ENCODE data around the gene RNF31.

Gene RNF31

DNA sequence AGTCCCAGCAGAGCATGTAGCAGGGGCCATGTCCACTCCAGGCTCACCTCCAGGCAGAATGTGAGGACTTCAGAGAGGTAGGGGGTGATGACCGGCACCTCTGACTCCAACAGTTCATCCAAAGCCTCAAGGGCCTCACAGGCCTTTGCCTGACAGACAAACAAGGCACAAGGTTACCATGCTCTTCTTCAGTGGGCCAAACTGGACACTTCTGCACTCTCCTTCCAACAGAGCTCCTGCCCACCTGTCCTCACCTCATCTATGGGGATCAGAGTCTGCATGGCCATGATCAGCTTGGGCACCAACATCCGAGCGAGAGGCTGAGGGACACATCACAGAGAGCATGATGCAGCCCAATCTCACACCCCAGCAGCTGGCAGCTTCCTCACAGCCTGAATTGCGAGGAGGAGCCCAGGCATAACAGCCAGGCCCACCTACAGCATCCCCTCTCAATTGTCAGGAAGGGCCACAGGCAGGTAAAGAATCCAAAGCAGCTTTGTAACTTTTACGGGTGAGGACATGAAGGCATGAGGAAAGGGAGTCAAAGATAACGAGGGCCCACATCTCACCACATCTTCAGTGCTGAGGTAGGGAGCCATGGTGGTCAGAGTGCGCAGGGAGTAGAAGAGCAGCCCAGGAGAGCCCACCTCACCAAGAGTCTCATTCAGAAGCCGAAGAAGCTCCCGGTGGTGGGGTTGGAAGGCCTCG lies 39.7 kb downstream of the RNF31 start:
- H3K36me3 Mint-ChIP-seq (ENCODE audit: low read depth): peaks cover 27% of the 10 kb centered on the region
- no peaks in the 10 kb centered on the region for H3K27me3 Mint-ChIP-seq (ENCODE audit: low read depth)
- no peaks in the 10 kb centered on the region for H3K9me3 Mint-ChIP-seq
- H3K4me3 Mint-ChIP-seq: peak overlapping the region; percentile 87
- peaks cover 32% of the 10 kb centered on the region for H3K4me1 Mint-ChIP-seq (ENCODE audit: low read depth)
- H3K27ac Mint-ChIP-seq: peak overlapping the region; percentile 18

DNA sequence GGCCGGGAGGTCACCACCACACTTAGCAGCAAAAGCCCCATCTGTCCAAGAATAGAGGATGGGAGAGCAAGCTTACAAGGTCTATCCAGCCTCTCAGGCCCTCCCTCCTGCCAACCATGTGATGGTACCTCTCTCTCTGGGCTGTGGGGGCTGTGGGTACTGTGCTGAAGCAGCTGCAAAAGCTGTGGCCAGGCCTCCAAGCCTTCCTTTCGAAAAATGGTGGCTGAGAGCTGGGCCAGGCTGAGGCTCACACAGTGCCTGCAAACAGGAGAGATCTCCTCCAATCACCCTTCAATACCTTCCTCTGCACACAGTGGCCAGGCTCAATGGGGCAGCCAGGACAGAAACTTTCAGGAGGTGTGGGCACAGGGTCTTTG lies 40.2 kb downstream of the RNF31 start:
- Mint-ChIP-seq H3K27me3 (ENCODE audit: low read depth) (no peaks in the 10 kb centered on the region), H3K9me3 (no peaks in the 10 kb centered on the region), H3K4me3 (peak overlapping the region; percentile 87), H3K36me3 (ENCODE audit: low read depth) (peaks cover 31% of the 10 kb centered on the region), H3K4me1 (ENCODE audit: low read depth) (peaks cover 37% of the 10 kb centered on the region), H3K27ac (peak overlapping the region; percentile 85)

DNA sequence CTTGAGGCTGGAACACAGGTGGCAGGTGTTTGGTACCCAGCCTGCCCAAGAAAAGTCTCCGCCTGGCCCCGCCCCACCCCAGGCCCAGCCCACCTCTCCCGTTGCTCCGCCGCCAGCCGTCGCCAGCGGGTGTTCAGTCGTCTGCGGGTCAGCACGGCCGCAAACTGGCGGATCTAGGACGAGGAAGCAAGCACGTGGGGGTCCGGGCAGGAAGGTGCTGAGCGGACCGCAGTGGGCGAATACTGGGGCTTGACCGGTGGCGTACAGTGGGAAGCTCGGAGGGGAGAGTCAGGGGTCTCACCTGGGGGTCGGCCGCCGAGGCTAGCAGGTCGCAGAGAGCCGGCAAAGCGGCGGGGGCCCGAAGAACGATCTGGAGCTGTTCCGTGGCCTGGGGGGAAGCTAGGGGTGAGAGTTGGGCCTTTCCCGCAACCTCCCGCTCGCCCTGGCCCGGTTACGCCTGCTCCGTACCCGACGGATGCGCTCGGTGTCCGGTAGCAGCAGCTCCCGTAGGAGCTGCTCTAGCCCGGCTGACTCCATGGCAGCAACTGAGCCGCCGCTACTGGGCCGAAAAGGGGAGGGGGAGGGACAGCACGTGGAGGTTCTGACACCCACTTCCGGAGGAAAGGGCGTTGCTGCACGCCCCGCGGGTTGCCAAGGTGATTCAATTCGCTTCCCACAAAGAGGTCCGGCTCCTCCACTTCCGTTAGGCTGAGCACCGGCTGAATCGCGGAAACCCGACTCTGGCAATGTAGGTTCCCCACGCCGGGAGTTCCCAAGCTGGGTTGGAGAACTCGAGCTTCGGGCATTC lies 41.2 kb downstream of the RNF31 start, which contains the start of gene IPO4:
TSS of gene IPO4 (minus strand) at position 566 of the 808 bp plus-strand sequence. CDS start at position 537, 29 bp downstream.
- H3K4me3 Mint-ChIP-seq: peak within 1 kb of the TSS; percentile 87
- peaks cover 34% of the 10 kb centered on the region for H3K36me3 Mint-ChIP-seq (ENCODE audit: low read depth)
- no peaks in the 10 kb centered on the region for H3K27me3 Mint-ChIP-seq (ENCODE audit: low read depth)
- H3K4me1 Mint-ChIP-seq (ENCODE audit: low read depth): peaks cover 43% of the 10 kb centered on the region
- H3K9me3 Mint-ChIP-seq: no peaks in the 10 kb centered on the region
- peak within 1 kb of the TSS; percentile 85 for H3K27ac Mint-ChIP-seq

DNA sequence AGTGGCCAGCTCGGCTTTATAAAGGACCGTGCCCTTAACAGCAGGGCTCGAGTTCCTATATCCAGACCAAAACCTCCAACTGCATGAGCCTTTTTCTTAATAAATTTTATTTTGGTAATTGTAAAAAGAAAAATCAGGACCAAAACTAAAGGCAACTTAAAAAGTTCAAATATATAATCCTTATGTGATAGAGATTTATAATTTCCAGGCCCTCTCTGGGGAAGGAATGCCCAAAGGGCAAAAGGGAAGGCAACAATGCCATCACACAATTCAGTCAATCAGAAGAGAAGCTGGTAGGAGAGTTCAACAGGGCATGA lies 41.7 kb downstream of the RNF31 start:
- Mint-ChIP-seq H3K36me3 (ENCODE audit: low read depth) (peaks cover 32% of the 10 kb centered on the region), H3K4me3 (peak overlapping the region; percentile 87), H3K27me3 (ENCODE audit: low read depth) (no peaks in the 10 kb centered on the region), H3K4me1 (ENCODE audit: low read depth) (peaks cover 44% of the 10 kb centered on the region), H3K27ac (peak overlapping the region; percentile 85), H3K9me3 (no peaks in the 10 kb centered on the region)

DNA sequence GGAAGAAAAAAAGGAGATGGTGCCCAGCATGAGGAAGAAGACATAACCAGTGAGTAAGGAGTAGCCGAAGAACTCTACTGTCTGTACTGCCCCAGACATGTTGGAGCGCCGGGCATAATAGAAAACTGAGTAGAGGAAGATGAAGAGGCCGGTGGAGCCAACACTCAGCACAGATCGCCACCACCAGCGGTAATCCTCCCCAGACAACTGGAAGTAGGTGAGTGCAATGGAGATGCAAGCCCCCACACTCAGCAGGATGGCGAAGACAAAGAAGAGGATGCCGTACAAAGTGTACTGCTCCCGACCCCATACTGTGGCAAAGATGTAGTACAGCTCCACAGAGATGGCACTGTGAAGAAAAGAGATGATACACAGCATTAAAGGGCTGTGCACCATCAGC lies 42.2 kb downstream of the RNF31 start:
- no peak overlapping the region for H3K4me3 Mint-ChIP-seq
- H3K27ac Mint-ChIP-seq: peak overlapping the region; percentile 85
- H3K4me1 Mint-ChIP-seq (ENCODE audit: low read depth): peaks cover 49% of the 10 kb centered on the region
- H3K36me3 Mint-ChIP-seq (ENCODE audit: low read depth): peaks cover 36% of the 10 kb centered on the region
- no peaks in the 10 kb centered on the region for H3K27me3 Mint-ChIP-seq (ENCODE audit: low read depth)
- H3K9me3 Mint-ChIP-seq: no peaks in the 10 kb centered on the region

DNA sequence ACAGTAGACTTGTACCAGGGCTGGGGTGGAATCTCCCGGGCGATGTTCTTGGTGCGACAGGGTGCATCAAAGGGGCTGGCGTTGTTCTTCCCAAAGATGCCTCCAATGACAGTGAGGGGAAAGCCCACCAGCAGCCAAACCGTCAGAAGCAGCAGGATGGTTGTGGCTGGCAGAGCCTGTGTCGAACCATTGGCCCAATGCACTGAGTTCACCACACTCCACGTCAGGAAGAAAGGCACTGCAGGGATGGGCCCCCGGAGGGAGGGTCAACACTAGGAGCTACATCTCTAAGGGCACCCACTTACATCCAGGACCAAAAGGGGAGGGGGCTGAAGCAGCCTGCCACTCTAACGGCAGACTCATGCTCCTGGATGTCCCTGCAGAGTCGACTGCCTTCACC lies 43.1 kb downstream of the RNF31 start:
- H3K36me3 Mint-ChIP-seq (ENCODE audit: low read depth): peaks cover 38% of the 10 kb centered on the region
- H3K27me3 Mint-ChIP-seq (ENCODE audit: low read depth): no peaks in the 10 kb centered on the region
- no peak overlapping the region for H3K27ac Mint-ChIP-seq
- no peak overlapping the region for H3K4me3 Mint-ChIP-seq
- H3K4me1 Mint-ChIP-seq (ENCODE audit: low read depth): peaks cover 55% of the 10 kb centered on the region
- no peaks in the 10 kb centered on the region for H3K9me3 Mint-ChIP-seq

DNA sequence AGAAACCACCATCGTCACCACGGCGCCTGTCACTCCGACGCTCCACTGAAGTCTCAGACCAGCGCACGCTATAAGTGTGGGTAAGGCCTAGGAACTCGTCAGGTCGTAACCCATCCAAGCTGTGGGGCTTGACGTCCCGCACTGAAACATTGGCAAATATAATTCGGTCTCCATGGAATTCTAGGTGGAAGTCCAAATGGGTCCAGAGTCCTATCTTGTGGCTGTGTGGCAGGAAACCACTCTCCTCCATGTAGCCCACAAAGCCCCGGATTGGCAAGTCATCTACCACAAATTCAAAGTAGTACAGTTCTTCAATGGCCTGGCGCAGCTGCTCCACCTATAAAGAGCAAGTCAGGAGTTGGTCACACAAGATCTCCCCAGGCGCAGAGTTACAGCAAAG lies 45.6 kb downstream of the RNF31 start:
- no peaks in the 10 kb centered on the region for H3K9me3 Mint-ChIP-seq
- H3K27me3 Mint-ChIP-seq (ENCODE audit: low read depth): no peaks in the 10 kb centered on the region
- peaks cover 58% of the 10 kb centered on the region for H3K4me1 Mint-ChIP-seq (ENCODE audit: low read depth)
- H3K36me3 Mint-ChIP-seq (ENCODE audit: low read depth): peaks cover 37% of the 10 kb centered on the region
- no peak overlapping the region for H3K4me3 Mint-ChIP-seq
- H3K27ac Mint-ChIP-seq: no peak overlapping the region

DNA sequence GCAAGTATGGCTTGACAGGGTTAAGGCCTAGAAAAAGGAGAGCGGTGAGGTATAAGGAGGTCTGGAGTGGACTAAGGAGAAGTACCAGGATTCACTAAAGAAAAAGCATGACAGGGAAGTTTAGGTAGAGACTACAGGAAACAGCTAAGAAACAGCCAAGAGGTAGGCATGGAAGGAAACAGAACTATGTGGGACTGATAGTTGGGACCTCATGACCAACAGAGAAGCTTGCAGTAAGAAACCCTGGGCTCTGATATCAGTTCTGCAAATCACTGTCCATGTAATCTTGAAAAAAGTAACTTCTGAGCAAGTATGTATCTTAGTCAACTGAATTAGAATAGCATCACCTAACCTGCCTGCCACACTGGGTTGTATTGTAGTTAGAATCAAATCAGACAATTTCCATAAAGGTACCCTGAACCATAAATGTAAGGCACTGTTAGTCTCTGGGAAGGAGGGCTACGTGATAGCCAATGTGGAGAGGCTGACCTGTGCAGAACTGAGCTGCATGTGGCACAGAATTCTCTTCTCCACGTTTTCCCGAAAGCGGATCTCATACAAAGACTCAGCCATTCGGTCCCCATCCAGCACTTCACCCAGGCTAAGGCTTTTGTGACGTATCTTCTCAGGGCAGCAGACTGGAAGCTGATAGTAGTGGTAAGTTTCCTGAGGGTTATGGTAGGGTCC lies 47.0 kb downstream of the RNF31 start:
- Mint-ChIP-seq H3K4me1 (ENCODE audit: low read depth) (peaks cover 59% of the 10 kb centered on the region), H3K4me3 (peak overlapping the region; percentile 98), H3K27me3 (ENCODE audit: low read depth) (no peaks in the 10 kb centered on the region), H3K36me3 (ENCODE audit: low read depth) (peaks cover 39% of the 10 kb centered on the region), H3K27ac (peak overlapping the region; percentile 90), H3K9me3 (no peaks in the 10 kb centered on the region)

DNA sequence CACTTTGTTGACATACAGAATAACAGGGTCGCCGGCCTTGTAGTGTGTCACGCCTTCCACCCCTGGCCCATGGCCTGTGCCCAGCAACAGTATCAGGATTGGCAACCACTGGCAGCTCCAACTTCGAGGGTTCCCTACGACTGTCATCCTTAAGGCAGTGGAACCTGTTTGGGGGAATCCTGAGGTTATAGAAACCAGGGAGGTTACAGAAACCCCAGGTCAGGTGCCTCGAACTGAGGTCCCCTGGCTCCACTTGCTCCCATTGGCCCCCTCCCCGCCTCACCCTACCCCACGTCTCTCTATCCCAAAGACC lies 47.5 kb downstream of the RNF31 start:
- Mint-ChIP-seq H3K36me3 (ENCODE audit: low read depth) (peaks cover 43% of the 10 kb centered on the region), H3K4me3 (peak overlapping the region; percentile 98), H3K27ac (peak overlapping the region; percentile 90), H3K9me3 (no peaks in the 10 kb centered on the region), H3K4me1 (ENCODE audit: low read depth) (peaks cover 56% of the 10 kb centered on the region), H3K27me3 (ENCODE audit: low read depth) (no peaks in the 10 kb centered on the region)

DNA sequence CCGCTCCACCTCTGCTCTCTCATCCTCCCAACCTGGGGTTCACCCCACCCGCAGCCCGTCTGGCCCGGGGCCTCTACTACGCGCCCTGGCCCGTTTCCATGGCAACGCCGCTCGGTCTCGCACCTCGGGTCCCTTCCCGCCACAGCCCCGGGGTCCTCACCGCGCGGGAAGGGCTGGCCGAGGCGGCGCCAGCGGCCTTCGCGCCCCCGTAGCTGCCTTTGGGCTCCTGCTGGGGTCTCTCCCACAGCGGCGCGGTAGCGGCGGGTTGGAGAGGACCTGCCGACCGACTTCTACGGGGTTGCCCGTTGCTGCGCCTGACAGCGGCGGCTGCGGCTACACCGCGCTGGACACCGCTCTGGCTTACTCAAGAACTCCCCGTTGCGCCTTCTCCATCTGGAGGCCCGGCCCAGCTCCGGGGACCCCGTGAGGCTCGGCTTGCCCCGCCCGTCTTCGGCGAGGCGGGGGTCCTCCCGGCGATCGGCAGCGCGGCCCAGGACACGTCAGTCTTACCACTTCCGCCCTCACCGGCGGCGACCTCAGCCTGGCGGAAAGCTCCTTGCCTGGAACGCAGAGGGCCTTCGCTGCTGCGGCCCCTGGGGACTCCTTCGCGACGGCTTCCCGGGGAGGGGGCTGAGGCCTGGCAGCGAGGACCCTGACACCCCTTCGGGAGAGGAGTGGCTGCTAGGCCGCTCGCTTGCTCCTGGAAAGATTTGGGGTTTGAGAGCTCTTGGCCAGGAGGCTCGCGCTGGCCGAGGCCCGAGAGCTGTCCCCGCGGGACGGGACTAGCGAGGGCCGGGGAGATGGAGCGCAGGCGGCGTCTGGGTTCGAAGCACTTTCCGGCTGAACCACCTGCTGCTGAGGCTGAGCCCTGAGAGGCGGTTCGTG lies 48.1 kb downstream of the RNF31 start, which contains the start of gene TM9SF1:
TSS of gene TM9SF1 (minus strand) at position 256 of the 885 bp plus-strand sequence. CDS start 422 bp downstream, outside the sequence.
- peaks cover 41% of the 10 kb centered on the region for H3K36me3 Mint-ChIP-seq (ENCODE audit: low read depth)
- no peaks in the 10 kb centered on the region for H3K27me3 Mint-ChIP-seq (ENCODE audit: low read depth)
- H3K4me1 Mint-ChIP-seq (ENCODE audit: low read depth): peaks cover 50% of the 10 kb centered on the region
- peak within 1 kb of the TSS; percentile 96 for H3K27ac Mint-ChIP-seq
- H3K4me3 Mint-ChIP-seq: peak within 1 kb of the TSS; percentile 98
- no peaks in the 10 kb centered on the region for H3K9me3 Mint-ChIP-seq

DNA sequence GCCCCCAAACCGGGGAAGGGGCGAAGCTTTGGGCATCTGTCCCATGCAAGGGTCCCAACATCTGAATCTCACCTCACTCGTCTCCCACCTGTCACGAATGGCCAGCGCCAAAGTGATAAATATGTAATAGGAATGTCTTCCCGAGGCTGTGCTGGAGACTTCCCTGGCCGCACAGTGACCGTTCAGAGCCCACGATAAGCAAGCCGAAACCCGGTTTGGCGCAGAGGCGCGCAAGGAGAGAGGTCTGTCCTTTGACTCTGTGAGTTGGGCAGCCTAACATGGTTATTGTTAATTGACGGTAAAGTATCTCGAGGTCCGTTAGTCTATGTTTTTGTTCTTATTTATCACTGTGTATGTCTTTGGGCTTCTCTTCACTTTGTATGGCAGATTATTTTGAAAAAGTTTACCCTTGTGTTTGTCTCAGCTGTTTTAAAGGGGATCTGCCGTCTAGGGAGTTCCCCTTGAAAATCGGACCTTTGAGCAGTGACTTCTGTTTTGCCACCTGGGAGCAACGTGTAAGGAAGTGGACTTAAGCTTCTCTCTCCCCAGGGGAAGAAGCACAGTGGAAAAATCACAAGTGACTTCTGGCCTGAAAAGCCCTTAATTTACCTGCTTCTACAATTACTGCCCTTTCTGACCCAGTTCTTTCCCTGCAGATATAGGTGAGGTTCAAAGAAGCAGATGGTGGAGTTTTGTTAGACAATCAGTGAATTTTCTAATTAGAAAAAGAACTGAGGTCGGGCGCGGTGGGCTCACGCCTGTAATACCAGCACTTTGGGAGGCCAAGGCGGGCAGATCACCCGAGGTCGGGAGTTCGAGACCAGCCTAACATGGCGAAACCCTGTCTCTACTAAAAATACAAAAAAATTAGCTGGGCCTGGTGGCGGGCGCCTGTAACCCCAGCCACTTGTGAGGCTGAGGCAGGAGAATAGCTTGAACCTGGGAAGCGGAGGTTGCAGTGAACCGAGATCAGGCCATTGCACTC lies 49.1 kb downstream of the RNF31 start:
- H3K4me3 Mint-ChIP-seq: peak overlapping the region; percentile 98
- peaks cover 49% of the 10 kb centered on the region for H3K4me1 Mint-ChIP-seq (ENCODE audit: low read depth)
- H3K36me3 Mint-ChIP-seq (ENCODE audit: low read depth): peaks cover 43% of the 10 kb centered on the region
- peak overlapping the region; percentile 96 for H3K27ac Mint-ChIP-seq
- H3K9me3 Mint-ChIP-seq: peaks cover under 1% of the 10 kb centered on the region
- H3K27me3 Mint-ChIP-seq (ENCODE audit: low read depth): no peaks in the 10 kb centered on the region

DNA sequence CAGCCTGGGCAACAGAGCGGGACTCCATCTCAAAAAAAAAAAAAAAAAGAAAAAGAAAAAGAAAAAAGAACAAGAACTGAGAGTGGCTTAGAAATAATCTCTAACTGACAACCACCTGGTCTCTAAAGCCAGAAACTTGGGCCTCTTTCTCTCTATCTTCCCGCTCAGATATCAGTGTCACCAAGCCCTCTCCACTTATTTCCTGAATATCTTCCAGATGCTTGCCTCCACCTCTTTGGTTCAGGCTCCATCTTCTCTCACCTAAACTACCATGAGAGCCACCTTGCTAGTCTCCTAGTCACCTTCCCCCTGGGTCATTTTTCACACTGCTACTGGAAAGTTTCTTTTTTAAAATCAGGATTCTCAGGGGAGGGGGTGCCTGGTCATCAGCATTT lies 49.8 kb downstream of the RNF31 start:
- Mint-ChIP-seq H3K9me3 (peaks cover 8% of the 10 kb centered on the region), H3K27me3 (ENCODE audit: low read depth) (no peaks in the 10 kb centered on the region), H3K27ac (peak overlapping the region; percentile 83), H3K4me3 (peak overlapping the region; percentile 98), H3K4me1 (ENCODE audit: low read depth) (peaks cover 45% of the 10 kb centered on the region), H3K36me3 (ENCODE audit: low read depth) (peaks cover 43% of the 10 kb centered on the region)

DNA sequence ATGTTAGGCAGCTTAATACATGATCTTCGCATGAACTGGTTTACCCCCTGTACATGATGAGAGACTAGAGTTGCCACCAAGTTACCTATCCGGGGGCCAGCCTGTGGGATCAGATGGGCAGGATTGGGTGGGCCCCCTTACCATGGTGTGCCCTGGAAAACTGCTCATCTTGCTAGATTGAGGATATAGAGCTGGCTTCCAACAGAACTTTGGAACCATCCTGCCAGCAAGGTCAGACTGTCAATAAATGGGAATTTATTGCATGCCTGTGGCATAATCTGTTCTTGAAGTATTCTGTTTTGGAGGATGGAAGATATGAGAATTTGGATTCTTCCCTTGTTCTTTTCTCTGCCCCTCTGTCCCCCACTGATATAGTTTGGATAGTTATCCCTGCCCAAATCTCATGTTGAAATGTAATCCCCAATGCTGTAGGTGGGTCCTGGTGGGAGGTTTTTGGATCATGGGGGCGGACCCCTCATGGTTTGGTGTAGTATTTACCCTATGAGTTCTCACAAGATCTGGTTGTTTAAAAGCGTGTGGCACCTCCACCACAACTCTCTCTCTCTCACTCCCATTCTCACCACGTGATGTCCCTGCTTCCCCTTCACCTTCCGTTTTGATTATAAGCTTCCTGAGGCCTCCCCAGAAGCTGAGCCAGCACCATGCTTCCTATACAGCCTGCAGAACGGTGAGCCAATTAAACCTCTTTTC lies 51.7 kb downstream of the RNF31 start:
- peak overlapping the region; percentile 34 for H3K27ac Mint-ChIP-seq
- peaks cover 44% of the 10 kb centered on the region for H3K36me3 Mint-ChIP-seq (ENCODE audit: low read depth)
- H3K4me3 Mint-ChIP-seq: peak overlapping the region; percentile 29
- H3K4me1 Mint-ChIP-seq (ENCODE audit: low read depth): peaks cover 37% of the 10 kb centered on the region
- peaks cover 16% of the 10 kb centered on the region for H3K9me3 Mint-ChIP-seq
- H3K27me3 Mint-ChIP-seq (ENCODE audit: low read depth): no peaks in the 10 kb centered on the region
